ENCODE results near the gene ARHGAP26. TPM values are rescaled to one million over a fixed set of nuclear protein-coding genes. Genes with fewer than 3 reads are reported as not detected.

The ARHGAP26 gene
- total RNA-seq, 4 donors from 2014 or later = 28.2 to 52.3 (median 37.9) TPM

DNA sequence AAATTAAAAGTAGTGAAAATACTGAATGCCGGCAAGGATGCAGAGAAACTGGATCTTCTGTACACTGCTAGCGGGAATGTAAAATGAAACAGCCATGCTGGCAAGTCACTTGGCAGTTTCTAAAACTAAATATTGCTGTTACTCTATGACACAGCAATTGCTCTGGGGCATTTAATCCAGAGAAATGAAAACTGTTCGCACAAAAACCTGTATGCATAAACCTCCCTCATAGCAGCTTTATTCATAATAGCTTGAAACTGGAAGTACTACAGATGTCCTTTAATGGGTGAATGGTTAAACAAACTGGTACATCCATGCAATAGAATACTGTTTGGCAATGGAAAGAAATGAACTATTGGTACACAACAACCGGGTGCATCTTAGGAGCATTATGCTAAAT is 167.2 kb downstream of the ARHGAP26 start:
- Histone ChIP-seq H3K27ac (no peak overlapping the region), H3K36me3 (peaks cover 0 to 1% of the 10 kb centered on the region in 2 donors), H3K4me1 (peaks cover 0 to 4% of the 10 kb centered on the region in 2 donors), H3K4me3 (replicated peaks in 1 of 3) (no peak overlapping the region), H3K9me3 (no peaks in the 10 kb centered on the region), H3K27me3 (no peaks in the 10 kb centered on the region)
- no peak for DNase-seq
- 95 to 97% methylated on average over 4 of the region's 4 CpGs for WGBS, 2 donors
- TF ChIP-seq POLR2A (IDR thresholded peaks at IDR 0.05) = no peak
- TF ChIP-seq, protein P1, sequence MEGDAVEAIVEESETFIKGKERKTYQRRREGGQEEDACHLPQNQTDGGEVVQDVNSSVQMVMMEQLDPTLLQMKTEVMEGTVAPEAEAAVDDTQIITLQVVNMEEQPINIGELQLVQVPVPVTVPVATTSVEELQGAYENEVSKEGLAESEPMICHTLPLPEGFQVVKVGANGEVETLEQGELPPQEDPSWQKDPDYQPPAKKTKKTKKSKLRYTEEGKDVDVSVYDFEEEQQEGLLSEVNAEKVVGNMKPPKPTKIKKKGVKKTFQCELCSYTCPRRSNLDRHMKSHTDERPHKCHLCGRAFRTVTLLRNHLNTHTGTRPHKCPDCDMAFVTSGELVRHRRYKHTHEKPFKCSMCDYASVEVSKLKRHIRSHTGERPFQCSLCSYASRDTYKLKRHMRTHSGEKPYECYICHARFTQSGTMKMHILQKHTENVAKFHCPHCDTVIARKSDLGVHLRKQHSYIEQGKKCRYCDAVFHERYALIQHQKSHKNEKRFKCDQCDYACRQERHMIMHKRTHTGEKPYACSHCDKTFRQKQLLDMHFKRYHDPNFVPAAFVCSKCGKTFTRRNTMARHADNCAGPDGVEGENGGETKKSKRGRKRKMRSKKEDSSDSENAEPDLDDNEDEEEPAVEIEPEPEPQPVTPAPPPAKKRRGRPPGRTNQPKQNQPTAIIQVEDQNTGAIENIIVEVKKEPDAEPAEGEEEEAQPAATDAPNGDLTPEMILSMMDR (IDR thresholded peaks at IDR 0.05) = no peak
- intact Hi-C loops (cut with DNase I) = no loop called here

DNA sequence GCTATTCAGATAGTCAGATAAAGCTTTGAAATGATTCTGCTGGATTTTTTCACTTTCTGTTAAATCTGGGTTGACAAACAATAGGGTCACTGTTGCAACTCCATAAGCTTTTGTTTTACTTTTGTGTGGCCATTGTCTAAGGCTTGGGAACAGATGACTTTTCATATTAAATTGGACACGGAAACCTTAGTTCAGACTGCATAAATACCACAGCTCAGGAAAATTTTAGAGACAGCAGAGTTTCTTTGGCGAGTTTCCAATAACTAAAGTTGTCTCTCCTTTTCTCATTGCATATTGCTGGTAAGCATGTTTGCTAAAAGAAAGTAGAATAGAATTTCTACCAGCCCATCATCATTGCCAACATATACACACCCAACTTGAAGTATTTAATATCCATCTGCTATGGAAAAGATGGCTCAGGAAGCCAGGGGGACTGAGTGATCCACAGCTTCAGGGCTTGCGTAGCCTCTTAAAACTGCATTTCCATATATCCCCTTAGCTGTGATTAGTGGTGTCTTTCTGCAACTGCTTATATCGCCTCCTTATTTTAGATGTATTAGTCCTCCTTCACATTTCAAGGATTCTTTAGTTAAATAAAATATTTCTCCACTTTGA is 168.2 kb downstream of the ARHGAP26 start:
- H3K9me3 ChIP-seq = no peaks in the 10 kb centered on the region
- H3K4me1 ChIP-seq = peaks cover 0 to 4% of the 10 kb centered on the region in 2 donors
- TF ChIP-seq, protein P1 (IDR thresholded peaks at IDR 0.05) = no peak
- TF ChIP-seq POLR2A (IDR thresholded peaks at IDR 0.05) = no peak
- no peaks in the 10 kb centered on the region for H3K36me3 ChIP-seq
- no peak overlapping the region for H3K27ac ChIP-seq
- intact Hi-C loops (cut with DNase I) = no loop called here
- no peaks in the 10 kb centered on the region for H3K27me3 ChIP-seq
- 78 to 83% methylated on average over 4 of the region's 4 CpGs for WGBS, 2 donors
- no peak overlapping the region for H3K4me3 ChIP-seq (replicated peaks in 1 of 3)
- DNase-seq = no peak

DNA sequence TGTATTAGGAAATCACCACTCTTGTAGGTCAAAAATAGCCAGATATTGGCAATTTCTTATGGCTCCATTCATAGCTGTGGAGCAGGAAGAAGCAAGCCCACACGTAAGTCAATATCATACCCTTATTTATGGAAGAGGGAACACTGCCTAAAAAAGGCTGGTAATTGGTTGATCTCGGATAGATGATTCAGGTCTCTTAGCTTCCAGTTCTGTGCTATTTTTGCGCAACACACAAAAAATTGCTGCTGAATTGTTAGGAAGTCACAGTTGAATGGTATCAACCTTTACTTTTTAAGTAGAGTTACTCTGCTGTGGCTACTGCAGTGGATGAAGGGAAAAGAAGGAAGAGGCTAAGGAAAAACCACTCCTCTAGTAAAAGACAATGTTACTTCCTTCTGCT is 168.8 kb downstream of the ARHGAP26 start:
- peaks cover 0 to 4% of the 10 kb centered on the region in 2 donors for H3K4me1 ChIP-seq
- 76 to 87% methylated on average over 3 of the region's 3 CpGs for WGBS, 2 donors
- no peaks in the 10 kb centered on the region for H3K27me3 ChIP-seq
- no peak for DNase-seq
- H3K27ac ChIP-seq = no peak overlapping the region
- no peak overlapping the region for H3K4me3 ChIP-seq (replicated peaks in 1 of 3)
- H3K36me3 ChIP-seq = no peaks in the 10 kb centered on the region
- TF ChIP-seq POLR2A (IDR thresholded peaks at IDR 0.05) = no peak
- TF ChIP-seq, protein P1 (IDR thresholded peaks at IDR 0.05) = no peak
- intact Hi-C loops (cut with DNase I) = no loop called here
- no peaks in the 10 kb centered on the region for H3K9me3 ChIP-seq

DNA sequence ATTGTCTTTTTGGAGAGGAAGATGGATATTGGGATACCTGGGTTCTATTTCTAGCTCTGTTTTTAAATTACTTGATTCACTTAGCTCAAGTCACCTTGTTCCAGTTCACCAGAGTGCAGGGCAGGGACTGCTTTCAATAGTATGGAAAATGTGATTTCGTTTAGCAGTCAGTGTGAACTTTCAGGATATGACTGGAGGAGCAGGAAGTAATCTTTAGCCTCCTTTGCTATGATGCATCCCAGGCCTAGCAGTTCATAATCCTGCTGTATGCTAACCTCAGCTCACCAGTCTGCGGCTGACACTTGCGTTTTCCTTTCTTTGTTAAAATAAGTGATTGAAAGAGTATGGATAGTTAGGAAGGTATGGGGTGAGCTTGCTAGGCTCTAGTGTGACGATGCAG is 169.7 kb downstream of the ARHGAP26 start:
- 78 to 86% methylated on average over 4 of the region's 4 CpGs for WGBS, 2 donors
- H3K27ac ChIP-seq = no peak overlapping the region
- no peak for DNase-seq
- H3K36me3 ChIP-seq = no peaks in the 10 kb centered on the region
- no peak overlapping the region for H3K4me3 ChIP-seq (replicated peaks in 1 of 3)
- peaks cover 0 to 4% of the 10 kb centered on the region in 2 donors for H3K4me1 ChIP-seq
- no peaks in the 10 kb centered on the region for H3K27me3 ChIP-seq
- no peak for TF ChIP-seq POLR2A (IDR thresholded peaks at IDR 0.05)
- TF ChIP-seq, protein P1 (IDR thresholded peaks at IDR 0.05) = no peak
- no peaks in the 10 kb centered on the region for H3K9me3 ChIP-seq
- intact Hi-C loops (cut with DNase I) = no loop called here

DNA sequence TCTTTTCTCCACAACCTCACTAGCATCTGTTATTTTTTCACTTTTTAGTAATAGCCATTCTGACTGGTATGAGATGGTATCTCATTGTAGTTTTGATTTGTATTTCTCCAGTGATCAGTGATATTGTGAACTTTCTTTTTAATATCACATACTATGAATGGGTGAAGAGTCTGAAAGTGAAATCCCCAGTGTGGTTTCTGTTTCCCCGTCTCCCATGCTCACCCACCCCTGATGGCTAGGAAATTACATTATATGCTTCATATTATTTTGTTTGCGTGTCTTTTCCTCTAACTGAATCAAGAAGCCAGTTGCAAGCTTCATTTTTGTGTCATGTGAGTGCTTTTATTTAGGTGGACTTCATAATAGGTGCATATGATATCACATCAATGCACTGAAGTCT is 171.1 kb downstream of the ARHGAP26 start:
- no peaks in the 10 kb centered on the region for H3K36me3 ChIP-seq
- TF ChIP-seq, protein P1 (IDR thresholded peaks at IDR 0.05) = no peak
- no peak for TF ChIP-seq POLR2A (IDR thresholded peaks at IDR 0.05)
- H3K4me3 ChIP-seq (replicated peaks in 1 of 3) = no peak overlapping the region
- no peak overlapping the region for H3K27ac ChIP-seq
- H3K27me3 ChIP-seq = no peaks in the 10 kb centered on the region
- intact Hi-C loops (cut with DNase I) = no loop called here
- no peak for DNase-seq
- peaks cover 0 to 4% of the 10 kb centered on the region in 2 donors for H3K4me1 ChIP-seq
- no peaks in the 10 kb centered on the region for H3K9me3 ChIP-seq
- 89 to 97% methylated on average over 2 of the region's 2 CpGs for WGBS, 2 donors
